GM18520 (cell line): ENCODE data around the gene IGF2BP1.
"Not testable (repeated sequence)": the region's sequence is repeated elsewhere in the genome, so short reads cannot be mapped to it uniquely, and the experiment has no call there.

ENCODE experiments used
- ATAC-seq: cut with Tn5 transposase; IDR thresholded peaks from one replicate; pipeline ENCODE4 v1.9.1; 2021; ENCODE audit not compliant: unreplicated experiment

IGF2BP1 gene

DNA sequence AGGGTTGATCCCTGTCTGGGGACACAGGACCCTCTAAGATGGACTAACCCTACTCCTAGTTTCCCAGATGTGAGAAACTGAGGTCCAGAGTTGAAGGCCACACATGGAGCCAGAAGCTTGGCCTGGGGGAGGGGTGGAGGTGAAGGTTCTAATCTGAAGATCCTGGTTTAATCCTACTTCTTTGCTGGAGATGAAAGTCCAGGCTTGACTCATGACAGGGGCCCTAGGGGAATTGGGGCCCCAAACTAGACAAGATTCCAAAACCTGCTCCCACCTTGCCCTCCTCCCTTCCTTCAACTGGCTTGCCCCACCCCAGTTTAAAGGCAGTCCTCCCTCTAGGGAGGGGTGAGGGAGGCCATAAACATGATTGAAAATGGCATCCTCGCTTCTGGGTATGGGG lies 21.6 kb downstream of the IGF2BP1 start:
- ATAC-seq, result no peak

DNA sequence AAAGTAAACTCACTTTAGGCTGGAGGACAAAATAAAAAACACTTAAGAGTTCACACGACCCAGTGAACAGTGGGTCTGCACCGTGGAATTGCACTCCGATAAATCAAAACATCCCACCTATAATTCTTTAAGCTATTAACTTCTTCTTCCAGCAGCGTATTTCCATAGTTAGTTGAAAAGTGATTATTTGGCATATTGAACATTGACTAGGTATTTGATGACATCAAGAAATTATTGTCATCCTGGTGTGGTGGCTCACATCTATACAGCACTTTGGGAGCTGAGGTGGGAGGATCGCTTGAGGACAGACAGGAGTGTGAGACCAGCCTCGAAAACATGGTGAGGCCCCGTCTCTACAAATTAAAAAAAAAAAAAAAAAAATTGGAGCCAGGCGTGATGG lies 23.4 kb downstream of the IGF2BP1 start:
- ATAC-seq, result no peak

DNA sequence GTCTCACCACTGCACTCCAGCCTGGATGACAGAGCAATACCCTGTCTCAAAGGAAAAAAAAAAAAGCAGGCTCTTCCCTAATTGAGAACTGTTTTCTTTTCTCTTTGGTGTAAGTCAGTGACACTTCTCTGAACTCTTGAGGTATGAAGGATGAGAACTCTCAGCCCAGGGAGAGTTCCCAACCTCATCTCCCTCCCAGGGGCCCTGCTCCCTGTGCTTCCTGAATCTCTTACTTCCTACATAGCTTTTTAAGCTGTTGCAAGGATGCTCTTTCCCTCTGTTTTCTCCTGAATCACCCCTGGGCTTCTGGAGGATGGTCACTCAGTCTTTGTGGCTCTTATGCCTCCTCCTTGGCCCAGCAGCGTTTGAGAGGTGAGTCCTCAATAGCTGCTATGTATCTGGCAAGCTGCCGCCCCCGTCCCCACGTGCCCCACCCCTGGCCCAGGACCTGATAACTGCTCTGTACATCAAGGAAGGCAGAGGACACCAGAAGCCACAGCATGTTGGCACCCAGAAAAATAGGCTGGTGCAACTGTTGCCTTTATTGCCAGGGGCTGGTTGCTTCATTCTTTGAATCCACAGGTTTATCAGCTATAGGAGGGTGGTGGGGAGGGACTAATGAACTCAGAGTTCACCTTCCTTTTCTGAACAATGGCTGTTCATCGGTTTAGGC lies 24.0 kb downstream of the IGF2BP1 start:
- no peak for ATAC-seq

DNA sequence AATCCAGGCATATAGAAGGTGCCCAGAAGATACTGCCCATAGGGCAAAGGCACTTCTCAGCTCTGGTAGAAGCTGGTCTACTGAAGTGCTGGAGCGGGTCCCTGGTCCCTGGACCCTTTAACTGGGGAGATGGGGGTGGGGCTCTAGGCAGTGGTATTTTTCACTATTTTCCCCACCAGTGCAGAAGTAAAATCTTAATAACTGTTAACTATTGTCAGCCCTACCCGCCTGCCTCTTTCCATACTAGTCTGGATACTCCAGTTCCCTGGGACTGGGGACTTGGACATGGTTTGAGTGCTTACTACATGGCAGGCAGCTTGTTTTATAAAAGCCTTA lies 24.6 kb downstream of the IGF2BP1 start:
- ATAC-seq, result no peak

DNA sequence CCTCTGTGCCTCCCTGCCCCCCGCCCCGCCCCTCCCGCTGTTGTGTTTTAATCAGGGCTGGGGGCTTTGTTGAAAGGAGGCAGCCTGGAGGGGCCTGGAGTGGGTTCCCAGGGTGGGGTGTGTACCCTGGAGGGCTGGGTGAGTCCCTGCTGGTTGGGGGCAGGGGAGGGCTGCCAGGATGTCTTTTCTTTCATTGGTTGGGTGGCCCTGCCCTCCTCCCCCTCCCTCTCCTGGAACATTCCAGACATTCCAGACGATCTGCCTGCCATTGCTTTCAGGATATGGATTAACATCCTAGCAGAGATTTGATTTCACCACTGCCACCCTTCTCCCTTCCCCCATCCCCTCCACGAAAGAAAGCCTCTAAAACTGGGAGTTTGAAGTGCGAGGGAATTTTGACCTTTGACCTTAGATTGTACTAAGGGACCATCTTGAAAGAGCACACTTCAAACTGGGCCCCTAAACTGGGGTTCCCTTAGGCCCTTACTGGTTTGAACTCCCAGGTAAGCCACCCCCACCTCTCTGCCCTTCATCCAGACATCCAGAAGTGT lies 25.3 kb downstream of the IGF2BP1 start:
- no peak for ATAC-seq

DNA sequence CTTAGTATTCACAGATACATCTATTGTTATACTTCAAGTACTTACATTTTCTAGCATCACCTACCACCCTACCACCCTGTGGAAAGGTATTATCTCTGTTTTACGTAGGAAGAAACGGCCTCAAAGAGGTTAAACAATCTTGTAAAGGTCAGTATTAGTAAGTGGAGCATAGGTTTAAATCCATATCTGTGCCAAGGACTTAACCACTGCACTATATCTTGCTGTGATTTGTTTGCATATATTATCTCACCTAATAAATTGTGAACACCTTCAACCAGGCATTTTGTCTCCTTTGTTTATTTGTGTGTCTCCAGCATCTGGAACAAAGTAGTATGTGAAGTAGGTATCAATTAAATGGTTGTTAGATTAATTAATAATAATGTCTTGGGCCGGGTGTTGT lies 27.3 kb downstream of the IGF2BP1 start:
- no peak for ATAC-seq

DNA sequence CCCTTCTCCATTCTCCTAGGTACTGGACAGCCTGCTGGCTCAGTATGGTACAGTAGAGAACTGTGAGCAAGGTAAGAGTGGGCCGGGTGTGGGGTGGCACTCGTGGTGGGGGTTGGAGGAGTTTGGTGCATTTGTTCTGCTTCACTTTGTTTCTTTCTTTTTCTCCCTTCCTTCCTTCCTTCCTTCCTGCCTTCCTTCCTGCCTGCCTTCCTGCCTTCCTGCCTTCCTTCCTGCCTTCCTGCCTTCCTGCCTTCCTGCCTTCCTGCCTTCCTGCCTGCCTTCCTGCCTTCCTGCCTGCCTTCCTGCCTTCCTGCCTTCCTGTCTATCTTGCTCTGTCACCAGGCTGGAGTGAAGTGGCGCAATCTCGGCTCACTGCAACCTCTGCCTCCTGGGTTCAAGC lies 29.3 kb downstream of the IGF2BP1 start:
- ATAC-seq, result not testable (repeated sequence)

DNA sequence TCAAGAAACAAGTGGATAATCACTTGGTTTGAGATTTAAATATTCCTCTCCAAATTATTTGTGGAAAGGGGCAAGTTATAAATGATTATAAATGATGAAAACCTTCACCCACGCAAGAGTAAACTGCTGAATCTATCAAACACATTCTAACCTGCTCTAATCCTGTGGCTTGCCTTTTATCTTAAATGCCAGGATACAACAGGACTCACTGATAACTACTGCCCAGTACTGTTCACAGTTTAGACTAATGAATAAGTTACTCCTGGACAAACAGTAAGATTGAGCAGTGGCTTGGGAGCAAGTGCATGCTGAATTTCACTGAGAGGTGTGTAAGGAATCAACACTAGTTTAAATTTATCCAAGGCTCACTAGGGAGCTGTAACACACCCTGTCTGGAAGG lies 31.1 kb downstream of the IGF2BP1 start:
- no peak for ATAC-seq

DNA sequence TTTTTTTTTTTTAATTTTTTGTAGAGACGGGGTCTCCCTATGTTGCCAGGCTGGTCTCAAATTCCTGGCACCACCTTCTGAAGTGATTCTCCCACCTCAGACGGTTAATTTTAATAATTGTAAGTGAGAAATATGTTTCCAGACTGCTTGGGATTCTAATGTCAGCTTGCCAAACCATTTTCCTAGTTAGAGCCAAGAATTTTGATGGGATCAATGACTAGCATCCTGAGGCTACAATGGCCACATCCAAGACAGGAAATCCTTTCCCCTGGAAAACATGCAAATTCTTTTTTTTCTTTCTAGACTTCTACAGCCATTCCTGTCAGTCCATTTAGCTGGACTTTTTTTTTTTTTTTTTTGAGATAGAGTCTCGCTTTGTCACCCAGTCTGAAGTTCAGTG lies 32.6 kb downstream of the IGF2BP1 start:
- ATAC-seq, result no peak

DNA sequence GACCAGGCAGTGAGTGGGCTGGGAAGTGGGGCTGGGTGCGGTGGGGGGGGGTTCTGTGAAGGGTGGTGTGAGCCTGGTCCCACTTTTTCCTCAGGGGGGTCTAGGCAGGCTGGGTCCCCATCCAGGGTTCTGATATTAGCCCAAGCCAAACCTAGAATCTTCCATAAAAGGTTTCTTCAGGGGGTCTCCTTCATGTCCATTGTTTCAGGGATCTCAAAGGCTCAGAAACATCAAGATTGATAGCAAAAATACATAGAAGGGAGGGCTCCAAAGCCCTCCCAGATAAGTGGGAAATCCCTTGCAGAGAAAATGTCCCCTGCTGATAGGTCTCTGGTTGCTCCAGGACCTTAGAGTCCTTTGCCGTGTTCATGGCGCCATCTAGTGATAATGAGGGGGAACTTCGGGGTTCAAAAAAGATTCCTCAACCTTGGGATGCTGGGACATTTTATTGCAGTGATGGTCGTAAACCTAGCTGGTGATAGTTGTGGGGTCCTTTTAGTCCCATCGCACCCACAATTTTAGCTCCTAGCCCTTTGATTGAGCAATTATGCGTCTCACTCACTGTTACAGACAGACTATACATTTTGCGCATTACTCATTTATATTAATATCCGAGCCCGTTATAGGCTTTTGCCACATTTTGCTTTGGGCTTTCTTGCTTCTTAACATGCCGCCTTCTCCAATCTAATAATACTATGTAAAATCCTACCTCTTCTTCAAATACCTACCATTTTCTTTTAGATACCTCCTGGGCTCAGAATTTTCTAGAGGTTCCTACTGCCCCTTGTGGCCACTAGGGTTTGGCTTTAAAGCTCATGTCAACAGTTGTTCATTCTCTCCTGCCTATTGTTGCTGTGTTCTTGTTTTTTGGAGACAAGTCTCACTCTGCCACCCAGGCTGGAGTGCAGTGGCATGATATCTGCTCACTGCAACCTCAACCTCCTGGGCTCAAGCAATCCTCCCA lies 35.1 kb downstream of the IGF2BP1 start:
- no peak for ATAC-seq

DNA sequence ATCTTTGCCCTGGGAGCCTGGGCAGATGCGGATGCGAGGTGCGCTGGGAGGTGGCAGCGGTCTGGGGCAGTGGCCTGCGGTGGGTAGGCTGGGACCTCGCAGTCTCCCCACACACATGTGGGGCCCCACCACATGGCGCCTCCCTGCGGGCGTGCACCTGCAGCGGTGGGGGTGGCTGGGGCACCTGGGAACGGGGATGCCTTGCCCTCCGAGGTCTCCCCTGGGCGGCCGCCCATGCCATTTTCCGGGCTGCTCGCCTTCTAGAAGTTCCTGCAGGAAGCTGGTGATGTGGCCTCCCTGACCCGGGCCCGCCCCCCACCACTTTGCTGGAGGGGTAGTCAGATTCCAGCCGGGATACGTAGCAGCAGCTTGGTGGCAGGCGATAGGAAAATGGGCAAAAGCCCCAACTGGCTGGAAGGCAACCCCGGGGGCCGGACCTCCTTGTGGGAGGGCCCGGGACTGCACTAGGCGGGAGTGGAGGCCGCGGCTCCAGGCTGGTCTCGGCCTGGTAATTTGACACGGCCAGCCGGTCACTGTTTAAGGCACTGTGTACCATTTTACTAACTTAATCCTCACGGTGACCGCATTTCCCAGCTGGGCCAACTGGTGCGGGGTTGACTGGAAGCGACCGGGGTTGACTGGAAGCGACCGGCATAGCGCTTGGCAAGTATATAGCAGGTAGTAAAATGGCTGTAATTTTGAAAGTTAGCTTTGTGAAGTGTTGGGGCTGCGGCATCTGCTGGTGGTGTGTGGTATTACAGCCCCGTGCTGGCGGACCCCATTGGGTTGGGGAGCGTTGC lies 38.5 kb downstream of the IGF2BP1 start:
- no peak for ATAC-seq

DNA sequence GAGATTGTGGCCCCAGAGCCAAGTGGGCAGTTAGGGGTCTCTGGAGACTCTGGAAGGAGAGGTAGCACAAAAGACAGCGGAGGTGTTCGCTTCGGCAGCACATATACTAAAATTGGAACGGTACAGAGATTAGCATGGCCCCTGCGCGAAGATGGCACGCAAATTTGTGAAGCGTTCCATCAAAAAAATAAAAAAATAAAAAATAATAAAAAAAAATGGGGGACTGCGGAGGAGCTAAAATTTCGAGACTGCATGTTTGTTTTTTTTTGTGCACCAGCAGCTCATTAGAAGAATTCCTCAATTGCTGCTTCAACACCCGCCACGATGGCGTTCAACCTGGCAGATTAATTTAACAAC lies 39.1 kb downstream of the IGF2BP1 start:
- no peak for ATAC-seq

DNA sequence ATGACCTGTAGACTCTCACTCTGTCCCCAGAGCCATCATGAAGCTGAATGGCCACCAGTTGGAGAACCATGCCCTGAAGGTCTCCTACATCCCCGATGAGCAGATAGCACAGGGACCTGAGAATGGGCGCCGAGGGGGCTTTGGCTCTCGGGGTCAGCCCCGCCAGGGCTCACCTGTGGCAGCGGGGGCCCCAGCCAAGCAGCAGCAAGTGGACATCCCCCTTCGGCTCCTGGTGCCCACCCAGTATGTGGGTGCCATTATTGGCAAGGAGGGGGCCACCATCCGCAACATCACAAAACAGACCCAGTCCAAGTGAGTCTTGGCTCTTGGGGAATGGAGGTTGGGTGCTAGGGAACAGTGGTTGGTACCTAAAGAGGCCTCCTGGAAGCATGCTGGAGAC lies 41.0 kb downstream of the IGF2BP1 start:
- no peak for ATAC-seq

DNA sequence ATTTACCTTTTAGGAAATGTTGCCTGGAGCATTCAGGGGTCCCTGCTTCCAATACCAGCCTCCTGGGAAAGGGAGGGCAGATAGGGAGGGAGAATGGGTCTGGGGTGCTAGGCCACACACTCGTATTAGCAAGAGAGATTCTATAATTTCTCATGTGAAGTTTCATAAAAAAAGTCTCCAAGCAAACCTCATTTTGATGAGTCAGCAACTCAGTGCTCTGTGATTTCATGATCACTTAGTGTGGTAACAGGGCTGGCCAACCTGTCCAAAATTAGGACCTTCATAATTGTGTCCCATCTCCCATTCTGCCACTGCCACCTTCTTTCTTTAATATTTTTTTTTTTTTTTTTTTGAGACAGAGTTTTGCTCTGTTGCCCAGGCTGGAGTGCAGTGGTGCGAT lies 41.4 kb downstream of the IGF2BP1 start:
- ATAC-seq, result no peak

DNA sequence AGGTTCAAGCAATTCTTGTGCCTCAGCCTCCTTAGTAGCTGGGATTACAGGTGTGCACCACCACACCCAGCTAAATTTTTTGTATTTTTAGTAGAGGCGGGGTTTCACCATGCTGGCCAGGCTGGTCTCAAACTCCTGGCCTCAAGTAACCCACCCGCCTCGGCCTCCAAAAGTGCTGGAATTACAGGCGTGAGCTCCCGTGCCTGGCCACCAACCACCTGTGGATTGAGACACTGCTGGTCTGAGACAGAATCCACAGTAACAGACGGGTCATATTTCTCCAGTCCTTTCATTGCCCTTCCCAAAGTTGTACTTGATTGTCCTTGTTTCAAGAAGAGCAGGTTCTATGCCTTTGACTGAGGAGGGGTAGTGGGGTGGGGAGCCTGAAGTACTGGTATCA lies 42.3 kb downstream of the IGF2BP1 start:
- ATAC-seq, result not testable (repeated sequence)

DNA sequence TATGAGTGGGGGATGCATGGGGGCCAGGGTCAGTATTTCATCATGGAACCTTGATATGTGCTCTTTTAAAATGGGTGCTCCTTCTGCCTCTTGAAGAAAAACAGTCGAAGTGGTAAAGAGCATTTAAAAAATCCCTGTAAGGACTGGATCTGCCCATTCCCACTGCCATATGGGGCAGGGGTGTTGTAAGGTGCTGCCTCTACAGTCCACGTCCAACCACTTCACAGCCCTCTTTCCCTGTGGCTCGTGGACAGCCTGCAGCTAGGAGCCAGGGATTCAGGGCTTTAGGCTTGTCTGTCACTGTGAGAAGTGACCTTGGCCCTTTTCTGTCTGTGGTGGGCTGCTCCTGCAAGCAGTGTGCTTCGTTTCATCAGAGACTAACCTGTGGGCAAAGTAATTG lies 44.3 kb downstream of the IGF2BP1 start:
- ATAC-seq, result no peak

DNA sequence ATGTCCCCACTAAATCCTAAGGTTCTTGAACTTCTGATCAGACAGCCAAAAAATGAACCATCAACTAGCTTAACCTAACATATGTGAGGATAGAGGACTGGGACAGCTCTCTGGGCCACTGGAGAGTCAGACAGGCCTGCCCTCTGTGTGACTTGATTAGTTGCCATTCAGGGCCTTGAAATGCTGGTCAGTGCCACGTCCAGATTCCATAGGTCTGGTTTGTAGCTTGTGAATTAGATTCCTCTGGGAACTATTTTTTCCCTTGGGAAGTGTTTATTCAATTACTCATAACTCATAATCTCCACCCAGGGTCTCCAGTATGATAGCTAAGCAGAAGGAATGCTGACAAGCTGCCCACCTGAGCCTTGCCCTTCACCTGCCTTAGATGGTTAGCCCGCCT lies 48.2 kb downstream of the IGF2BP1 start:
- no peak for ATAC-seq

DNA sequence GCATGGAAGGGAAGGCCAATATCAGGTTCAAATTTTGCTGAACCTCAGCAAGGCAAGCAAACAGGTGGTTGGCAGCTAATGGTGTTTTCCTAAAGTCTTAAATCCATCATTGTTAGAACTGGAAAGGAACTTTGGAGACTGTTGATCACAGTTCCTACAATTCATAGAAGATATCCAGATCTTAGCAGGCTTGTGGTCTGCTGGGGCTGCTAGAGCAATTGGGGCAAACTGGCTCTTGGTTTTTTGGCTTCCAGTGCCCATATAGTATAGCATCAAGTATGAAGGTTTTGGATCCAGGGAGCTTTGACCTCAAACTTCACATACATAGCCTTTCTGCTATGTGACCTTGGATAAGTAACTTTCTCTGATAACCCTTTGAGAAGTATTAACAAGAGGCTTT lies 49.7 kb downstream of the IGF2BP1 start:
- no peak for ATAC-seq

DNA sequence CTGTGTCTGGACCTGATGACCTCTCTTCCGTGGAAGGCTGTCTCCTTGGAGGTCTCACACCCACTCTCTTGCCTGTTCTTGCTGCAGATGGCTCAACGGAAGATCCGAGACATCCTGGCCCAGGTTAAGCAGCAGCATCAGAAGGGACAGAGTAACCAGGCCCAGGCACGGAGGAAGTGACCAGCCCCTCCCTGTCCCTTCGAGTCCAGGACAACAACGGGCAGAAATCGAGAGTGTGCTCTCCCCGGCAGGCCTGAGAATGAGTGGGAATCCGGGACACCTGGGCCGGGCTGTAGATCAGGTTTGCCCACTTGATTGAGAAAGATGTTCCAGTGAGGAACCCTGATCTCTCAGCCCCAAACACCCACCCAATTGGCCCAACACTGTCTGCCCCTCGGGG lies 52.1 kb downstream of the IGF2BP1 start:
- no peak for ATAC-seq

DNA sequence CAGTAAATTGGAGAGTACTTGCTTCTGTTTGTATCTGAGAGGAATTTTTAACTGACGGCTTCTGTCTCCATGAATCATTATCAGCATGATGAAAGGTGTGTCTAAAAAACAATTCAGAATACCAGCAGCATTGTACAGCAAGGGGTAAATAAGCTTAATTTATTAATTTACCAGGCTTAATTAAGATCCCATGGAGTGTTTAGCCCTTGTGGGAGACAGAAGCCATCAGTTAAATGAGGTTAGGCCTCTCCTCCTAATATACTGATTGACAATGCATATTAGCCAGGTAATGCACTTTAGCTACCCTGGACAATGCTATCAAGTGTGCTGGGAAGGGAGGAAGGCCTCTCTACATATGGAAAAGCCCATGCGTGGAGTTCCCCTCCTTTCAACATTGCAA lies 53.4 kb downstream of the IGF2BP1 start:
- no peak for ATAC-seq

DNA sequence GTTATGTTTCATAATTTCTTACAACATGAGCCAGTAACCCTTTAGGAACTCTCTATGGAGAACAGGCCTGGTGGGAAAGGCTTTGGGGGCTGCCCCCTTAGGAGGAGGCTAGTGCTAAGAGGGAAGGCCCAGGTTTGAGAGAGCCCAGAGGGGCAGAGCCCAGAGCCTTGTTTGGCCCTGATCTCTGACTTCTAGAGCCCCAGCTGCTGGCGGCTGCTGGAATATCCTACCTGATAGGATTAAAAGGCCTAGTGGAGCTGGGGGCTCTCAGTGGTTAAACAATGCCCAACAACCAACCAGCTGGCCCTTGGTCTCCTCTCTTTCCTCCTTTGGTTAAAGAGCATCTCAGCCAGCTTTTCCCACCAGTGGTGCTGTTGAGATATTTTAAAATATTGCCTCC lies 54.1 kb downstream of the IGF2BP1 start:
- ATAC-seq, result no peak
